ENCODE measurements around the gene IKZF1. TPM values are rescaled to one million over a fixed set of nuclear protein-coding genes. Genes with fewer than 3 reads are reported as not detected.

IKZF1 gene
- total and polyA plus RNA-seq, 2 of the 4 experiments (the other 2 are of a cell fraction) = not detected

DNA sequence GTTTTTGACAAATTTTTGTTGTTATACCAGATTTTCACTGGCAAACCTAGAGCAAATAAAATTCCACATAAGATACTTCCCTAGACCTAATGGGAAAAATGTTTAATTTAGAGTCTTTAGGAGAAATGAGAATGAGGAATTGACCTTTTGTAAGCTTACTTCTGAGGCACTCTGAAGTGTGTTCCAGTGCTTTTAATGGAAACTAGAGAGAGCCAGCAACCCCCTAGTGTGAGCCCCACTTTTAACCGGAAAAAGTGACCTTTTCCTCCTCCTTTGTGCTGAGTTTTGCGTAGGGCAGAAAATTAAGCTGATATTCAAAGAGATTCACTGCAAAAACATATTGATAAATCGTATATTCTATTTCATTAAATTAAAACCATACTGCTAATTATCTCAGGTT is 5.2 kb downstream of the IKZF1 start:
- POLR2A ChIA-PET (ENCODE audit: unreplicated experiment) = no interaction called here
- H3K14ac ChIP-seq (replicated peaks; ENCODE audit: low read depth, low read length) = no peak overlapping the region
- TF ChIP-seq BHLHE40 (IDR thresholded peaks at IDR 0.05; ENCODE audit: low read depth, low read length) = no peak
- TF ChIP-seq RAD21 (IDR thresholded peaks at IDR 0.05; ENCODE audit: low read length) = no peak

More for the DNA sequence above, 5.2 kb downstream of the IKZF1 start:
- H3K27ac ChIP-seq (ENCODE audit: insufficient read depth, low read length) = no peak overlapping the region
- no peak overlapping the region for H3K9ac ChIP-seq (ENCODE audit: low read depth, low read length)
- peaks cover 7% of the 10 kb centered on the region for H3K27me3 ChIP-seq (ENCODE audit: control insufficient read depth, insufficient read depth, low read length)
- H4K20me1 ChIP-seq (ENCODE audit: insufficient read depth, low read length) = no peaks in the 10 kb centered on the region
- no peak overlapping the region for H3K4me3 ChIP-seq (ENCODE audit: insufficient read depth, low read depth, low read length)
- H3K23ac ChIP-seq (ENCODE audit: low read depth, low read length) = no peak overlapping the region
- H2BK120ac ChIP-seq (ENCODE audit: low read depth, low read length) = no peak overlapping the region
- no peaks in the 10 kb centered on the region for H3K4me1 ChIP-seq (ENCODE audit: control insufficient read depth, insufficient read depth, low read length)
- no peaks in the 10 kb centered on the region for H3K79me1 ChIP-seq (ENCODE audit: low read depth in 1 of 2, low read length in 2 of 2)
- DNase-seq (no peak), ATAC-seq (ENCODE audit: low read depth) (no peak)
- H4K8ac ChIP-seq (ENCODE audit: low read depth in 2 of 2, low read length in 2 of 2) = no peak overlapping the region
- no peak overlapping the region for H2AK9ac ChIP-seq (replicated peaks; ENCODE audit: low read depth, low read length, poor library complexity)
- H2BK20ac ChIP-seq (ENCODE audit: low read depth, low read length) = no peak overlapping the region
- no peak overlapping the region for H4K91ac ChIP-seq (ENCODE audit: insufficient read depth, low read depth, low read length)
- H4K5ac ChIP-seq (ENCODE audit: low read depth, low read length) = no peak overlapping the region
- no peak overlapping the region for H2AK5ac ChIP-seq (ENCODE audit: low read depth, low read length)
- BruUV-seq (replicated peaks) = no TSS peak
- no peak overlapping the region for H2AFZ ChIP-seq (replicated peaks; ENCODE audit: low read length, poor library complexity)
- no peaks in the 10 kb centered on the region for H3K9me3 ChIP-seq (ENCODE audit: control insufficient read depth, insufficient read depth, low read length)
- no CpG with 5 or more reads among the region's 3 CpGs for WGBS, 2 experiments (ENCODE audit: extremely low coverage in 2 of 2, insufficient read length in 1 of 2)
- dilution Hi-C loops (cut with HindIII; ENCODE audit: low sequenced_read_pairs, unreplicated experiment) = no loop called here
- H3K18ac ChIP-seq (ENCODE audit: low read depth, low read length) = no peak overlapping the region
- H2BK5ac ChIP-seq (ENCODE audit: low read depth, low read length, poor library complexity, severe bottlenecking) = no peak overlapping the region
- intact Hi-C loops (cut with micrococcal nuclease) = no loop called here
- H3K4ac ChIP-seq (ENCODE audit: low read depth, low read length) = no peak overlapping the region
- CTCF ChIA-PET = no interaction called here
- in situ Hi-C loops (cut with MboI; ENCODE audit: low sequenced_read_pairs) = no loop called here
- no peak overlapping the region for H2BK15ac ChIP-seq (ENCODE audit: low read depth, low read length)
- no peak overlapping the region for H3K4me2 ChIP-seq (ENCODE audit: low read depth, low read length)
- H3K56ac ChIP-seq (ENCODE audit: extremely low read depth, insufficient read depth, low read length) = no peak overlapping the region
- H3K36me3 ChIP-seq (ENCODE audit: control insufficient read depth, insufficient read depth, low read length) = no peaks in the 10 kb centered on the region
- H3K9me1 ChIP-seq (ENCODE audit: insufficient read depth, low read length) = no peaks in the 10 kb centered on the region
